Measurements from ENCODE around the gene TMEM222.

TMEM222 gene

DNA sequence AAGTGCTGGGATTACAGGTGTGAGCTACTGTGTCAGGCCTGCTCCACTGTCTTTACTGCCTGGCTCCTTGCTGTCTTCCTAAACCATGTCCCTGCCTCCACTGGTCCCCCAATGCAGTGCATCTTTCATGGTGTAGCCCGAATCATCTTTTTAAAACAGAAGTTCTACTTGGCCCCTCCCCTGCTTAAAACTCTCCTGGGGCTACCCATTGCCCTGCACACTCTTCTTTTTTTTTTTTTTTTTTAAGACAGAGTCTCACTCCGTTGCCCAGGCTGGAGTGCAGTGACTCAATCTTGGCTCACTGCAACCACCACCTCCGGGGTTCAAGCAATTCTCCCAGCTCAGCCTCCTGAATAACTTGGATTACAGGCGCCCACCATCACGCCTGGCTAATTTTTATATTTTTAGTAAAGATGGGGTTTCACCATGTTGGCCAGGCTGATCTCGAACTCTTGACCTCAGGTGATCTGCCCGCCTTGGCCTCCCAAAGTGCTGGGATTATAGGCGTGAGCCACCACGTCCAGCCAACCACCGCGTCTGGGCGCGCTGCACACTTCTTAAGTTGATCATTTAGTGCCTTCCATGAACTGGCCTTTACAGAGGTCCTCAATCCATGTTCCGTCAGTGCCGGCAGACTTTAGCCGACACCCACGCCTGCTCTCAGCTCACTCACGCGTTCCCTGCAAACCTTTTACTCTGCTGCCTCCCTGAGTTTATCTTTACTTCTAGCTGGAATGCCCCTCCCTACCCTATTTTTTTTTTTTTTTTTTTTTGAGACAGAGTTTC is 50.3 kb downstream of the TMEM222 start:
- Histone ChIP-seq H3K4me3 (ENCODE audit: low read length, poor library complexity, severe bottlenecking) (no peak overlapping the region), H3K9me2 (replicated peaks; ENCODE audit: low read depth, low read length) (no peaks in the 10 kb centered on the region), H3K9me3 (ENCODE audit: insufficient read depth, low read depth, low read length) (no peaks in the 10 kb centered on the region)

DNA sequence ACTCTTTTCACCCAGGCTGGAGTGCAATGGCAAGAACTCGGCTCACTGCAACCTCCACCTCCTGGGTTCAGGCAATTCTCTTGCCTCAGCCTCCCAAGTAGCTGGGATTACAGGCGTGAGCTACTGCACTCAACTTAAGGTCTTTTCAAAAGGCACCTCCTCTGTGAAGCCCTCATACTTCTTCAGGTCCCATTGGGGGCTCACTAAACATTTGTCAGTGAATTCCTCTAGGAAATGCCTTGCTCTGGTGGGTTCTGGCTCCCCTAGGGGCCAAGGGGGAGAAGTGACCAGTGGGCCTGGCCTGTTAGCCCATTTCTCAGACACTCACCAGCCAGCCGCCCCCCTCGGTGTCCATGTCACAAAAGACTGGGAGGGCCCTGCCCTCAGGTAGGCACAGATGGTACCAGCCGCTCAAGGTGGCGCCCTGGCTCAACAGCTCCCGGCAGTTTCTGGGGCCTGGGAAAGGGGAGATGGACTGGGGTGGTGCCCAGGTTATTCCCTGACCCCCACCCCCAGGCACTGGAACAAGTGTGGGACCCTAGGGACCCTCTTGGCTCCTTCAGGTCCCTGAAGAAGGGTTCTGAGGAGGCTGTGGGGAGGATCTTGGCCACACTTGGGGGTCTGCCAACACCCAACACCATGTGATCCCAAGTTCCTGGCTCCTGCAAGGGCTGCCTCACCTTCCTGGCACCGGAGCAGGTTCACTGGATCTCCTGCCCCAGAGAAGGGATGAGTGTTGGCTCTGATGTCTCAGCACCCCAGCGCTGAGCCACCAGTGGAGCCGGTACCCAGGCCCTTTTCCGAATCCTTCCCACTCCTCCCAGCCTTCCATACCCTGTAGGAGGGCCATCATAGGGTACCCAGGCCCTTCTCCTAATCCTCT is 51.1 kb downstream of the TMEM222 start:
- no peak overlapping the region for H3K4me3 ChIP-seq (ENCODE audit: low read length, poor library complexity, severe bottlenecking)
- H3K9me2 ChIP-seq (replicated peaks; ENCODE audit: low read depth, low read length) = no peaks in the 10 kb centered on the region
- no peaks in the 10 kb centered on the region for H3F3A ChIP-seq (ENCODE audit: low read depth)
- no peaks in the 10 kb centered on the region for H4K20me1 ChIP-seq (ENCODE audit: insufficient read depth, low read length, poor library complexity, severe bottlenecking)
- no peak overlapping the region for H3K9ac ChIP-seq (ENCODE audit: low read depth, low read length, poor library complexity, severe bottlenecking)
- H3K79me2 ChIP-seq (ENCODE audit: insufficient read depth, low read length) = no peaks in the 10 kb centered on the region
- no peak overlapping the region for H3K4me2 ChIP-seq (ENCODE audit: low read depth, low read length, poor library complexity, severe bottlenecking)
- no peaks in the 10 kb centered on the region for H3K9me3 ChIP-seq (ENCODE audit: insufficient read depth, low read depth, low read length)
- TF ChIP-seq EZH2phosphoT487 (IDR thresholded peaks at IDR 0.05; ENCODE audit: borderline replicate concordance) (no peak), CTCF (conservative IDR thresholded peaks at IDR 0.05; ENCODE audit: low read length) (peak; percentile 53)
- H3K27me3 ChIP-seq (ENCODE audit: insufficient read depth, low read length, poor library complexity, severe bottlenecking) = no peaks in the 10 kb centered on the region
- H3K4me1 ChIP-seq (ENCODE audit: insufficient read depth, low read length, poor library complexity, severe bottlenecking) = no peaks in the 10 kb centered on the region
- no peaks in the 10 kb centered on the region for H3K36me3 ChIP-seq (ENCODE audit: insufficient read depth, low read length)
- H2AFZ ChIP-seq (ENCODE audit: low read length) = no peak overlapping the region

More for the DNA sequence above, 50.3 kb downstream of the TMEM222 start:
- no peaks in the 10 kb centered on the region for H3K79me2 ChIP-seq (ENCODE audit: insufficient read depth, low read length)
- no peaks in the 10 kb centered on the region for H3K36me3 ChIP-seq (ENCODE audit: insufficient read depth, low read length)
- peaks cover 6% of the 10 kb centered on the region for H3K4me1 ChIP-seq (ENCODE audit: insufficient read depth, low read length, poor library complexity, severe bottlenecking)
- H3K4me2 ChIP-seq (ENCODE audit: low read depth, low read length, poor library complexity, severe bottlenecking) = no peak overlapping the region
- no peaks in the 10 kb centered on the region for H4K20me1 ChIP-seq (ENCODE audit: insufficient read depth, low read length, poor library complexity, severe bottlenecking)
- H3K27me3 ChIP-seq (ENCODE audit: insufficient read depth, low read length, poor library complexity, severe bottlenecking) = no peaks in the 10 kb centered on the region
- TF ChIP-seq EZH2phosphoT487 (IDR thresholded peaks at IDR 0.05; ENCODE audit: borderline replicate concordance) = no peak
- TF ChIP-seq CTCF (conservative IDR thresholded peaks at IDR 0.05; ENCODE audit: low read length) = no peak
- no peaks in the 10 kb centered on the region for H3F3A ChIP-seq (ENCODE audit: low read depth)
- no peak overlapping the region for H3K9ac ChIP-seq (ENCODE audit: low read depth, low read length, poor library complexity, severe bottlenecking)
- H2AFZ ChIP-seq (ENCODE audit: low read length) = no peak overlapping the region

GRCh38 chr1:27374362-27375086 is 52.6 kb downstream of the TMEM222 start, which contains the start of gene FCN3:
FCN3 (minus strand) TSS chr1:27374824; CDS start chr1:27374818, 6 bp downstream.
- no peak within 1 kb of the TSS for H3K9ac ChIP-seq (ENCODE audit: low read depth, low read length, poor library complexity, severe bottlenecking)
- H3K4me3 ChIP-seq (ENCODE audit: low read length, poor library complexity, severe bottlenecking) = no peak within 1 kb of the TSS
- no peaks in the 10 kb centered on the region for H4K20me1 ChIP-seq (ENCODE audit: insufficient read depth, low read length, poor library complexity, severe bottlenecking)
- H3K27me3 ChIP-seq (ENCODE audit: insufficient read depth, low read length, poor library complexity, severe bottlenecking) = no peaks in the 10 kb centered on the region
- no peaks in the 10 kb centered on the region for H3K36me3 ChIP-seq (ENCODE audit: insufficient read depth, low read length)
- no peak within 1 kb of the TSS for H2AFZ ChIP-seq (ENCODE audit: low read length)
- H3K79me2 ChIP-seq (ENCODE audit: insufficient read depth, low read length) = no peaks in the 10 kb centered on the region
- no peaks in the 10 kb centered on the region for H3K4me1 ChIP-seq (ENCODE audit: insufficient read depth, low read length, poor library complexity, severe bottlenecking)
- H3K9me2 ChIP-seq (replicated peaks; ENCODE audit: low read depth, low read length) = no peaks in the 10 kb centered on the region
- no peaks in the 10 kb centered on the region for H3K9me3 ChIP-seq (ENCODE audit: insufficient read depth, low read depth, low read length)
- no peaks in the 10 kb centered on the region for H3F3A ChIP-seq (ENCODE audit: low read depth)
- TF ChIP-seq CTCF (conservative IDR thresholded peaks at IDR 0.05; ENCODE audit: low read length) (no peak), EZH2phosphoT487 (IDR thresholded peaks at IDR 0.05; ENCODE audit: borderline replicate concordance) (no peak)
- H3K4me2 ChIP-seq (ENCODE audit: low read depth, low read length, poor library complexity, severe bottlenecking) = no peak within 1 kb of the TSS

Data from Loucy (cell line).